ENCODE data around the gene CCDC112. TPM values are rescaled to one million over a fixed set of nuclear protein-coding genes. Genes with fewer than 3 reads are reported as not detected.

The CCDC112 gene
- total and polyA plus RNA-seq, 2 of the 13 experiments (the other 11 are each of a cell fraction or from before 2014, with no cell fraction given), result 1.1 to 2.8 TPM

DNA sequence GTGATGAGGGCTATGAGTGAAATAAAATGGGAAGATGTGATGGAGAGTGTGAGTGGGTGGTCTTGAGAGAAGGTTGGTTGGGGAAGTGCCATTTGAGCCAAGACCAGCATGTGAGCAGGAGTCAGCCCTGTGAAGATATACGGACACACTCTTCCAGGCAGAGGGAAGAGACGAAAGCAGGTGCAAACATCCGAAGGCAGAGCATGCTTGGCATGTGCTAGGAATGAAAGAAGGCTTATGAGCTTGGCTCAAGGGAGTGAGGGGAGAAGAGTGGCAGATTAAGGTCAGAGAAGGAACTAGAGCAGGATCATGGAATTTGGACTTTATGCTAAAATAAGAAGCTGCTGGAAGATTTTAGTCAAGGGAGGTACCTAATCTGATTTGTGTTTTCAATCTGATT is 23.6 kb upstream of the CCDC112 start (continued):
- TF ChIP-seq, protein P1, sequence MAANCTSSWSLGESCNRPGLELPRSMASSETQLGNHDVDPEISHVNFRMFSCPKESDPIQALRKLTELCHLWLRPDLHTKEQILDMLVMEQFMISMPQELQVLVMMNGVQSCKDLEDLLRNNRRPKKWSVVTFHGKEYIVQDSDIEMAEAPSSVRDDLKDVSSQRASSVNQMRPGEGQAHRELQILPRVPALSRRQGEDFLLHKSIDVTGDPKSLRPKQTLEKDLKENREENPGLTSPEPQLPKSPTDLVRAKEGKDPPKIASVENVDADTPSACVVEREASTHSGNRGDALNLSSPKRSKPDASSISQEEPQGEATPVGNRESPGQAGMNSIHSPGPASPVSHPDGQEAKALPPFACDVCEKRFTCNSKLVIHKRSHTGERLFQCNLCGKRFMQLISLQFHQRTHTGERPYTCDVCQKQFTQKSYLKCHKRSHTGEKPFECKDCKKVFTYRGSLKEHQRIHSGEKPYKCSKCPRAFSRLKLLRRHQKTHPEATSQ (CRISPR knock-in tag; IDR thresholded peaks at IDR 0.05; ENCODE audit: borderline replicate concordance), result no peak
- TF ChIP-seq KDM2A (CRISPR knock-in tag; IDR thresholded peaks at IDR 0.05; ENCODE audit: borderline replicate concordance, low read depth), result no peak

DNA sequence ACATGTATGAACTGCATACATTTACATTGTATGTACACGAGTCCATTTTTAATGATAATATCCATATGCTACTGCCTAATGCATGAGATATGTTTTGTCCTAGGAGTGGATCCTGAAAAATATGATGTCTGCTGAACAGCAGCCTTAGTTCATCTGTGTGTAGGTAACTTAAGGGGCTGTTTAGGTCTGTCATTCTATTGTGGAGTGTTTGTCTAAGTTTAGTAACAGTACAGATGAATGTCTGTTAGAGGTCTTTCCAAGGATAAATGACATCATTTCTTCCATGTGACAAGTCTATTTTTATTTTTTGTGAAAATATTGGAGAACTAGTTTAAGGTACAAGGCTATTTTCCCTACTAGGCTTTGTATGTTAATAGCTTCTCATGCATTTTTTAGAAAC is 22.6 kb upstream of the CCDC112 start:
- H3K79me2 ChIP-seq (ENCODE audit: insufficient read depth, low read length), result no peaks in the 10 kb centered on the region
- no peaks in the 10 kb centered on the region for H4K20me1 ChIP-seq (ENCODE audit: insufficient read depth, low read length)
- H3K36me3 ChIP-seq (replicated peaks in 1 of 2; ENCODE audit: control insufficient read depth in 1 of 2, insufficient read depth in 2 of 2, low read length in 2 of 2), result no peaks in the 10 kb centered on the region
- no peaks in the 10 kb centered on the region for H3K9me3 ChIP-seq (ENCODE audit: low read length)
- WGBS (ENCODE audit: low lambda C conversion rate), result 0% methylated on average over 1 of the region's 1 CpG
- DNase-seq (ENCODE audit: low spot score) (no peak), FAIRE-seq (no peak), ATAC-seq (no peak)
- H3K4me1 ChIP-seq (ENCODE audit: insufficient read depth, low read length), result no peaks in the 10 kb centered on the region
- no TSS peak for BruUV-seq (replicated peaks)
- intact Hi-C loops (cut with micrococcal nuclease; ENCODE audit: unreplicated experiment) (no loop called here), in situ Hi-C loops (cut with HindIII; ENCODE audit: extremely low pct_ligation_motif_present, low pct_unique_long_range_greater_than_20kb) (loop anchor here (25.0 kb wide), 1 partner anchor 743 kb away; no protein-coding TSS in a partner anchor)
- H3K4me2 ChIP-seq (ENCODE audit: low read depth, low read length), result no peak overlapping the region
- ChIA-PET CTCF (ENCODE audit: low intra/inter-chr PET ratio, low total read pairs) (no interaction called here), POLR2A (no interaction called here)
- TF ChIP-seq ATF7 (IDR thresholded peaks at IDR 0.05), result peak; percentile 41
- no peak for TF ChIP-seq ATF7 (CRISPR knock-in tag; IDR thresholded peaks at IDR 0.05)
- no peak for TF ChIP-seq THYN1 (CRISPR knock-in tag; IDR thresholded peaks at IDR 0.05; ENCODE audit: borderline replicate concordance, low read depth)
- TF ChIP-seq ZNF724P (CRISPR knock-in tag; IDR thresholded peaks at IDR 0.05; ENCODE audit: borderline replicate concordance), result no peak
- no peak overlapping the region for H3K9ac ChIP-seq (ENCODE audit: insufficient read depth, low read depth, low read length)
- no peaks in the 10 kb centered on the region for H3K27me3 ChIP-seq (ENCODE audit: control insufficient read depth in 1 of 2, insufficient read depth in 2 of 2, low read length in 2 of 2)
- no peak overlapping the region for H2AFZ ChIP-seq (ENCODE audit: low read length)
- no peak overlapping the region for H3K4me3 ChIP-seq (replicated peaks in 1 of 3; ENCODE audit: insufficient read depth in 1 of 3, low read depth in 2 of 3, low read length in 3 of 3)
- H3K27ac ChIP-seq (ENCODE audit: extremely low read length, insufficient read depth, low read length), result no peak overlapping the region
